Progenitor cell of endocrine pancreas (in vitro differentiated cells): Measurements from ENCODE around the gene PLAAT5. TPM values are rescaled to one million over a fixed set of nuclear protein-coding genes. Genes with fewer than 3 reads are reported as not detected.

Source experiments
- DNase-seq: peaks from one replicate; pipeline ENCODE4 v3.0.0; 2021; ENCODE audit warnings: low spot score; ENCODE audit not compliant: unreplicated experiment
- H3K27ac Mint-ChIP-seq: 2 replicates; pipeline ENCODE4 v1.8.0; 2021; ENCODE audit warnings: mild to moderate bottlenecking, moderate library complexity, mixed read lengths
- H3K27me3 Mint-ChIP-seq: 2 replicates; pipeline ENCODE4 v1.8.0; 2021; ENCODE audit warnings: mixed read lengths
- H3K36me3 Mint-ChIP-seq: 2 replicates; pipeline ENCODE4 v1.8.0; 2022; ENCODE audit warnings: mixed read lengths; ENCODE audit not compliant: insufficient read depth
- H3K4me1 Mint-ChIP-seq: 2 replicates; pipeline ENCODE4 v1.8.0; 2021; ENCODE audit warnings: low read depth, mixed read lengths
- H3K4me3 Mint-ChIP-seq: 2 replicates; pipeline ENCODE4 v1.8.0; 2021; ENCODE audit warnings: low read depth, mild to moderate bottlenecking, moderate library complexity, mixed read lengths
- H3K9me3 Mint-ChIP-seq: 2 replicates; pipeline ENCODE4 v1.8.0; 2021; ENCODE audit warnings: low read depth, mixed read lengths
- long read RNA-seq: library from polyadenylated mRNA; unstranded; transcript quantifications from one replicate; pipeline ENCODE4 v2.0.0, GENCODE V29; 2020
- total RNA-seq: library from RNA; stranded (reverse); gene quantifications from 2 replicates; pipeline ENCODE4 v1.2.1, GENCODE V29; 2021
- TF ChIP-seq, protein P1 (sequence below): fragments of 200-600 bp; sonication (generic); IDR thresholded peaks from one replicate; pipeline ENCODE4 v1.5.0; 2021; ENCODE audit warnings: antibody characterized with exemption, mild to moderate bottlenecking; ENCODE audit not compliant: unreplicated experiment

PLAAT5 gene, protein sequence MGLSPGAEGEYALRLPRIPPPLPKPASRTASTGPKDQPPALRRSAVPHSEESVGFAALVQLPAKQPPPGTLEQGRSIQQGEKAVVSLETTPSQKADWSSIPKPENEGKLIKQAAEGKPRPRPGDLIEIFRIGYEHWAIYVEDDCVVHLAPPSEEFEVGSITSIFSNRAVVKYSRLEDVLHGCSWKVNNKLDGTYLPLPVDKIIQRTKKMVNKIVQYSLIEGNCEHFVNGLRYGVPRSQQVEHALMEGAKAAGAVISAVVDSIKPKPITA
- 27.1 and 32.6 TPM in 2 replicates for total RNA-seq
- long read RNA-seq, transcript HRASLS5-201 (6 exons, 1,166 nt), result major isoform, 15 of 141 reads
- long read RNA-seq, transcript HRASLS5-203 (4 exons, 2,599 nt), result minor isoform, 5 of 141 reads
- long read RNA-seq, transcript HRASLS5-206 (6 exons, 3,032 nt), result minor isoform, 5 of 141 reads
- long read RNA-seq, partial matches to known transcripts, result 58 of 141 reads
- long read RNA-seq, other reads (novel, unspliced or antisense), result 56 of 141 reads

DNA sequence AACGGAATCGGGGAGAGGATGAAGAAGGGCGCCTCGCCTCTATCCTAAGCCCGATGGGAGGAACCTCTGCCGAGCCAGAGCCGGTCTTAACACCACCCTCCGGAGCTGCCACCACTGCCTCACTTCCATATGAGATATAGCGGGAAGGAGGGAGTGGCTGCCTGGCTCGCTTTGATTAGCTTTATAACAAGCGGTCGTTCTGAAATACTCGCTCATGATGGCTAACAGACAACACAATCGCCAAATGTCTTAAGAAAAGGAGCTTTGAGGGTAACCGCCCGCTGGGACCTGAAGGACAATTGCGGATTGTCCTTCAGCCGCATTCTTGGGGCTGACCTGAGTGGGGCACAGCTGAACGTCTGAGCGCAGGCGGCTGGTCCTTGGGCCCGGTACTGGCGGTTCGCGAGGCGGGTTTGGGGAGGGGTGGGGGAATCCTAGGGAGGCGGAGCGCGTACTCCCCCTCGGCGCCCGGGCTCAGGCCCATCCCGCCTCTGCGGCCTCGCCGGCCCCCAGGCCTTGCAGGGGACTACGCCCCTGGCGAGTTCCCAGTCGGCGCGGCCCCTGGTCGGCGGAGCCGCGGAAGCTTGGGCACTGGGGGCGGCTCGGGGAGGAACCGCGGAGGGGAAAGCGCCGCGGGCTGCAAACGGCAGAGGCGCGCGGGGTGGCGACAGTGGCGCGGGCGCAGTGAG is at the start of gene PLAAT5:
Gene PLAAT5 (minus strand): TSS at position 617 of the 689 bp plus-strand sequence. CDS start 133 bp downstream, at position 484.
- Mint-ChIP-seq H3K36me3 (peaks cover 17% of the 10 kb centered on the region), H3K4me3 (peak within 1 kb of the TSS; percentile 92), H3K9me3 (peaks cover 15% of the 10 kb centered on the region), H3K27ac (peak within 1 kb of the TSS; percentile 94), H3K4me1 (peaks cover 56% of the 10 kb centered on the region), H3K27me3 (no peaks in the 10 kb centered on the region)
- peak; percentile 37 for DNase-seq
- TF ChIP-seq, protein P1, sequence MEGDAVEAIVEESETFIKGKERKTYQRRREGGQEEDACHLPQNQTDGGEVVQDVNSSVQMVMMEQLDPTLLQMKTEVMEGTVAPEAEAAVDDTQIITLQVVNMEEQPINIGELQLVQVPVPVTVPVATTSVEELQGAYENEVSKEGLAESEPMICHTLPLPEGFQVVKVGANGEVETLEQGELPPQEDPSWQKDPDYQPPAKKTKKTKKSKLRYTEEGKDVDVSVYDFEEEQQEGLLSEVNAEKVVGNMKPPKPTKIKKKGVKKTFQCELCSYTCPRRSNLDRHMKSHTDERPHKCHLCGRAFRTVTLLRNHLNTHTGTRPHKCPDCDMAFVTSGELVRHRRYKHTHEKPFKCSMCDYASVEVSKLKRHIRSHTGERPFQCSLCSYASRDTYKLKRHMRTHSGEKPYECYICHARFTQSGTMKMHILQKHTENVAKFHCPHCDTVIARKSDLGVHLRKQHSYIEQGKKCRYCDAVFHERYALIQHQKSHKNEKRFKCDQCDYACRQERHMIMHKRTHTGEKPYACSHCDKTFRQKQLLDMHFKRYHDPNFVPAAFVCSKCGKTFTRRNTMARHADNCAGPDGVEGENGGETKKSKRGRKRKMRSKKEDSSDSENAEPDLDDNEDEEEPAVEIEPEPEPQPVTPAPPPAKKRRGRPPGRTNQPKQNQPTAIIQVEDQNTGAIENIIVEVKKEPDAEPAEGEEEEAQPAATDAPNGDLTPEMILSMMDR, result no peak

DNA sequence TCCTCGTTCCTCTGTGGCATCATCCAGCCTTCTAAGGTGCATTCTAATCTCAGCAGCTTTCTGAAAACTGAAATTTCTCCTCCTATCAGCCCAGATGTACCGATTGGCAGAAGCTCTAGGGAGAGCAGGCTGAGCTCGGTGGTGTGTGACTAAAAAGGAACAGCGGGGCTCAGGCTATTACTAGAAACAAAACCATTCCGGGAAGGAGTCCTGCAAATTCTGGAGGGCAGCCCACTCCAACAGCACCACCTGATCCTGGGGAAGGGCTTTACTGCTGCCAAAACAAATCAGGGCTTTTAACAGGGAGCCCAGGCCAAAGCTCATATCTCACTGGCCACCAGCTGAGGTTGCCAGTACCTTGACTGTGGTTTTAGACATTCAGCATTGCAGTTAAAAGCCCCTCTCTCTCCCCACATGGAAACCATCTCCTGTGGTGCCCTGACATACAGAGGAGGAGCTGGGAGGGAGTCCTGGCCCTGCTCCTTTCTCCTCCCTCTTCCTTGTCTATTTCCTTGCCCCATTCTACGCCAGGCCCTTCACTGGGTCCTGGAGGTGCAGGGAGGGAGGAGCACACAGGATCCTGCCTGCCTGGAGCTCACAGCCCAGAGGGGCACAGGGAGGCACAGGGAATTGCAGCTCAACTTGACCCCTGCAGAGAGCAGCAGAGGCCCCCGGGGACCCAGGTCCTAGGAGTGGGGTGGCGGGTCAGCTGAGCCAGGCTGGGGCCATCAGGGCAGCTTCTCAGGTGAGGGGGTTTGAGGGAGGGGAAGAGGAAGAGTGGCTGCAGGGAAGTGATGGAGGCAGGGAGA is 46.5 kb upstream of the PLAAT5 start:
- Mint-ChIP-seq H3K4me1 (peaks cover 16% of the 10 kb centered on the region), H3K27me3 (no peaks in the 10 kb centered on the region), H3K9me3 (no peaks in the 10 kb centered on the region), H3K36me3 (no peaks in the 10 kb centered on the region), H3K4me3 (no peak overlapping the region), H3K27ac (peak overlapping the region; percentile 49)
- no peak for DNase-seq
- TF ChIP-seq, protein P1, result no peak

DNA sequence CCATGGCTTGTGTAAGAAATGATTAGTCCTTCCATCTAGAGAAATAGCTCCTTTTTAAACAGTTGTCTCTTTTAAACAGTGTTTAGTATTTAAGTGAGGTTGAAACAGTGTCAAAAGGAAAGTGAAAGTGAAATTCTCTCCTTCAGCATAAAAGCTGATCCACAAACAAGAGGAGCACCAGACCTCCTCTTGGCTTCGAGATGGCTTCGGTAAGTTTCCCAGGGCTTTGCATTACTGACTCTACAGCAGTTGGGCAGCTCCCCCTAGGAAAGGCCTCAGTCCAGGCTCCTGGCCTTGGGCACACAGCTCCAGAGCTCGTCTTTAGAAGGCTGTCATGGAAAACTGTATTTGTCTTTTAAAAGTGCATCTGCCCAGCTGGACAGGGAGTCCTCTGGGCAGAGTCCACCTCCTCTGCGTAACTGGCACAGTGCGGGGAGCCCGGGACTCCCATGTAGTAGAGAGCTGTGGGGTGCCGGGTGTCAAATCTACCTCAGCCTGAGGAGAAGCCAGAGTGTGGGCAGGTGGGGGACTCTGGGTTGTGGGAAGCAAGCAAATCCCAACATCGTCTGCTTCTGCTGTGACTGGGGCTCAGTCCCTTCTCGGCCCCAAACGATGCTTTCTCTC is 45.8 kb upstream of the PLAAT5 start, which contains the start of gene PLAAT4:
Gene PLAAT4 (plus strand): TSS at position 140 of the 624 bp plus-strand sequence. CDS start 61 bp downstream, at position 201.
- Mint-ChIP-seq H3K27me3 (no peaks in the 10 kb centered on the region), H3K4me3 (no peak within 1 kb of the TSS), H3K36me3 (no peaks in the 10 kb centered on the region), H3K9me3 (no peaks in the 10 kb centered on the region), H3K27ac (peak within 1 kb of the TSS; percentile 49), H3K4me1 (peaks cover 21% of the 10 kb centered on the region)
- TF ChIP-seq, protein P1, result no peak
- no peak for DNase-seq

DNA sequence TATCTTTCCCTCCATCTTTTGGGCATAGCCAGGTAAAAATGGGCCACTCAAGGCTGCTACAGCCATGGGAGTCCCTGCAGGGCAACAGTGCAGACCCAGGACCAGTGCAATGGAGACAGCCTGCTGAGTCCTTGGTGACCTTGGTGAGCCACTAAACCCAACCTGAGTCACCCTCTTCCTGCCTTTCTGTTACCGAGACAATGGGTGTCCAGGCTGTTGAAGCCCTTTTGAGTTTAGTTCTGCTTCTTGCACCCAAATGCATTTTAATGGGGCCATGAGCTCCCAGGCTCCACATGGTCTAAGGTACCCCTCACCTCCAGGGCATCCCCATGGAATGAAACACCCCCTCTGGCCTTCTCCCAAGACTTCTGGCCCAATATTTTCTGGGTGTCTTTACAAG is 44.8 kb upstream of the PLAAT5 start:
- Mint-ChIP-seq H3K27ac (no peak overlapping the region), H3K27me3 (no peaks in the 10 kb centered on the region), H3K4me3 (no peak overlapping the region), H3K9me3 (no peaks in the 10 kb centered on the region), H3K36me3 (no peaks in the 10 kb centered on the region), H3K4me1 (peaks cover 28% of the 10 kb centered on the region)
- TF ChIP-seq, protein P1, result no peak
- DNase-seq, result no peak
